Memory B cell (primary cell): ENCODE results near the gene TRIAP1.
"Not testable (repeated sequence)": the region's sequence is repeated elsewhere in the genome, so short reads cannot be mapped to it uniquely, and the experiment has no call there.

ENCODE experiments used
- ATAC-seq: fragments of 150-1000 bp; cut with Tn5 transposase; 2 replicates; pipeline ENCODE4 v1.10.0; 2021; ENCODE audit warnings: low read depth, mild to moderate bottlenecking, moderate library complexity
- DNase-seq, 2 donors: peaks; one replicate each; pipeline ENCODE4 v3.0.0; 2022; ENCODE audit warnings: low spot score in 2 of 2
- H3K27ac Mint-ChIP-seq: one replicate; pipeline ENCODE4 v1.8.0; 2022; ENCODE audit warnings: mild to moderate bottlenecking, moderate library complexity, mixed read lengths
- H3K27me3 Mint-ChIP-seq: one replicate; pipeline ENCODE4 v1.8.0; 2022; ENCODE audit warnings: mixed read lengths
- H3K36me3 Mint-ChIP-seq: one replicate; pipeline ENCODE4 v1.8.0; 2022; ENCODE audit warnings: mild to moderate bottlenecking, mixed read lengths
- H3K4me1 Mint-ChIP-seq: one replicate; pipeline ENCODE4 v1.8.0; 2022; ENCODE audit warnings: mixed read lengths
- H3K4me3 Mint-ChIP-seq: one replicate; pipeline ENCODE4 v1.8.0; 2022; ENCODE audit warnings: mild to moderate bottlenecking, moderate library complexity, mixed read lengths
- H3K9me3 Mint-ChIP-seq: one replicate; pipeline ENCODE4 v1.8.0; 2022; ENCODE audit warnings: mixed read lengths

TRIAP1 gene

GRCh38 chr12:120460157-120460556, 14.0 kb upstream of the TRIAP1 start:
- no peak overlapping the region for H3K27ac Mint-ChIP-seq
- no peaks in the 10 kb centered on the region for H3K9me3 Mint-ChIP-seq
- DNase-seq (no peak), ATAC-seq (no peak)
- no peak overlapping the region for H3K4me3 Mint-ChIP-seq
- H3K27me3 Mint-ChIP-seq: no peaks in the 10 kb centered on the region
- H3K36me3 Mint-ChIP-seq: peaks cover 22% of the 10 kb centered on the region
- H3K4me1 Mint-ChIP-seq: peaks cover 11% of the 10 kb centered on the region

GRCh38 chr12:120457133-120457532, 10.9 kb upstream of the TRIAP1 start:
- H3K9me3 Mint-ChIP-seq: no peaks in the 10 kb centered on the region
- peaks cover 10% of the 10 kb centered on the region for H3K4me1 Mint-ChIP-seq
- H3K27ac Mint-ChIP-seq: peak overlapping the region; percentile 80
- no peaks in the 10 kb centered on the region for H3K27me3 Mint-ChIP-seq
- DNase-seq (no peak), ATAC-seq (no peak)
- H3K4me3 Mint-ChIP-seq: no peak overlapping the region
- peaks cover 16% of the 10 kb centered on the region for H3K36me3 Mint-ChIP-seq

- no peaks in the 10 kb centered on the region for H3K27me3 Mint-ChIP-seq
- no peak for ATAC-seq
- no peaks in the 10 kb centered on the region for H3K9me3 Mint-ChIP-seq
- no peak for DNase-seq
- peaks cover 15% of the 10 kb centered on the region for H3K36me3 Mint-ChIP-seq
- H3K4me1 Mint-ChIP-seq: peaks cover 10% of the 10 kb centered on the region
- H3K4me3 Mint-ChIP-seq: no peak overlapping the region
- peak overlapping the region; percentile 68 for H3K27ac Mint-ChIP-seq
These were observed 9.1 kb upstream of the TRIAP1 start for GRCh38 chr12:120455302-120455701.

- no peak overlapping the region for H3K4me3 Mint-ChIP-seq
- H3K4me1 Mint-ChIP-seq: peaks cover 14% of the 10 kb centered on the region
- H3K27ac Mint-ChIP-seq: no peak overlapping the region
- H3K27me3 Mint-ChIP-seq: no peaks in the 10 kb centered on the region
- no peaks in the 10 kb centered on the region for H3K9me3 Mint-ChIP-seq
- DNase-seq: no peak
- peaks cover 11% of the 10 kb centered on the region for H3K36me3 Mint-ChIP-seq
- ATAC-seq: peak; percentile 89
These were observed 7.8 kb upstream of the TRIAP1 start for GRCh38 chr12:120453977-120454376.

GRCh38 chr12:120453060-120453750, 7.0 kb upstream of the TRIAP1 start:
- Mint-ChIP-seq H3K27me3 (no peaks in the 10 kb centered on the region), H3K27ac (no peak overlapping the region), H3K4me3 (no peak overlapping the region), H3K4me1 (peaks cover 14% of the 10 kb centered on the region), H3K36me3 (peaks cover 11% of the 10 kb centered on the region), H3K9me3 (no peaks in the 10 kb centered on the region)
- ATAC-seq (no peak), DNase-seq (no peak)

- Mint-ChIP-seq H3K36me3 (peaks cover 11% of the 10 kb centered on the region), H3K4me1 (peaks cover 16% of the 10 kb centered on the region)
- H3K27me3 Mint-ChIP-seq, DNase-seq, H3K9me3 Mint-ChIP-seq, H3K4me3 Mint-ChIP-seq, H3K27ac Mint-ChIP-seq, ATAC-seq: not testable (repeated sequence)
These were observed 6.3 kb upstream of the TRIAP1 start for GRCh38 chr12:120452524-120452923.

- peaks cover 19% of the 10 kb centered on the region for H3K4me1 Mint-ChIP-seq
These were observed 1.8 kb upstream of the TRIAP1 start for GRCh38 chr12:120447992-120448391.

GRCh38 chr12:120446844-120447178, 627 bp upstream of the TRIAP1 start:
- not testable (repeated sequence) for H3K36me3 Mint-ChIP-seq, H3K27me3 Mint-ChIP-seq, DNase-seq, H3K9me3 Mint-ChIP-seq
- Mint-ChIP-seq H3K4me3 (peak overlapping the region; percentile 93), H3K27ac (peak overlapping the region; percentile 96), H3K4me1 (peaks cover 19% of the 10 kb centered on the region)
- ATAC-seq: peak; percentile 8

More at GRCh38 chr12:120447992-120448391, 1.8 kb upstream of the TRIAP1 start:
- DNase-seq: no peak
- Mint-ChIP-seq H3K9me3 (no peaks in the 10 kb centered on the region), H3K36me3 (peaks cover 2% of the 10 kb centered on the region), H3K4me3 (peak overlapping the region; percentile 93), H3K27me3 (no peaks in the 10 kb centered on the region), H3K27ac (no peak overlapping the region)
- no peak for ATAC-seq

GRCh38 chr12:120444676-120445075, 1.5 kb downstream of the TRIAP1 start:
- Mint-ChIP-seq H3K9me3 (no peaks in the 10 kb centered on the region), H3K36me3 (peaks cover 7% of the 10 kb centered on the region), H3K27ac (peak overlapping the region; percentile 38), H3K4me3 (peak overlapping the region; percentile 93), H3K4me1 (peaks cover 21% of the 10 kb centered on the region), H3K27me3 (no peaks in the 10 kb centered on the region)
- no peak for ATAC-seq
- no peak for DNase-seq

GRCh38 chr12:120439646-120440247, 6.4 kb downstream of the TRIAP1 start:
- no peaks in the 10 kb centered on the region for H3K27me3 Mint-ChIP-seq
- peak overlapping the region; percentile 70 for H3K4me3 Mint-ChIP-seq
- H3K9me3 Mint-ChIP-seq: no peaks in the 10 kb centered on the region
- ATAC-seq: peak; percentile 55
- peak; percentile 59 to 74 for DNase-seq
- H3K4me1 Mint-ChIP-seq: peaks cover 13% of the 10 kb centered on the region
- H3K36me3 Mint-ChIP-seq: peaks cover 6% of the 10 kb centered on the region
- no peak overlapping the region for H3K27ac Mint-ChIP-seq

- peaks cover 13% of the 10 kb centered on the region for H3K4me1 Mint-ChIP-seq
- H3K4me3 Mint-ChIP-seq: peak overlapping the region; percentile 98
- no peak for DNase-seq
- H3K36me3 Mint-ChIP-seq: peaks cover 6% of the 10 kb centered on the region
- H3K27me3 Mint-ChIP-seq: no peaks in the 10 kb centered on the region
- no peak for ATAC-seq
- no peaks in the 10 kb centered on the region for H3K9me3 Mint-ChIP-seq
- peak overlapping the region; percentile 91 for H3K27ac Mint-ChIP-seq
These were observed 7.5 kb downstream of the TRIAP1 start for GRCh38 chr12:120438495-120439198.

- Mint-ChIP-seq H3K4me1 (peaks cover 13% of the 10 kb centered on the region), H3K36me3 (peaks cover 6% of the 10 kb centered on the region), H3K9me3 (no peaks in the 10 kb centered on the region), H3K4me3 (peak within 1 kb of the TSS; percentile 98), H3K27me3 (peaks cover under 1% of the 10 kb centered on the region), H3K27ac (peak within 1 kb of the TSS; percentile 91)
- peak; percentile 80 to 91 for DNase-seq
- peak; percentile 90 for ATAC-seq
These were observed 8.3 kb downstream of the TRIAP1 start, which contains the start of gene COX6A1 for GRCh38 chr12:120437735-120438494. COX6A1 (plus strand) TSS chr12:120438113; CDS start chr12:120438127, 14 bp downstream.

GRCh38 chr12:120432772-120433525, 13.2 kb downstream of the TRIAP1 start:
- H3K4me3 Mint-ChIP-seq: no peak overlapping the region
- H3K36me3 Mint-ChIP-seq: no peaks in the 10 kb centered on the region
- H3K9me3 Mint-ChIP-seq: no peaks in the 10 kb centered on the region
- ATAC-seq (no peak), DNase-seq (no peak)
- H3K4me1 Mint-ChIP-seq: peaks cover 7% of the 10 kb centered on the region
- no peak overlapping the region for H3K27ac Mint-ChIP-seq
- H3K27me3 Mint-ChIP-seq: peaks cover 3% of the 10 kb centered on the region
